GM03348 (cell line): ENCODE results near the gene PSMB11.

Experiments
- DNase-seq: peaks from one replicate; pipeline ENCODE4 v3.0.0; 2012; ENCODE audit warnings: low spot score

The PSMB11 gene

DNA sequence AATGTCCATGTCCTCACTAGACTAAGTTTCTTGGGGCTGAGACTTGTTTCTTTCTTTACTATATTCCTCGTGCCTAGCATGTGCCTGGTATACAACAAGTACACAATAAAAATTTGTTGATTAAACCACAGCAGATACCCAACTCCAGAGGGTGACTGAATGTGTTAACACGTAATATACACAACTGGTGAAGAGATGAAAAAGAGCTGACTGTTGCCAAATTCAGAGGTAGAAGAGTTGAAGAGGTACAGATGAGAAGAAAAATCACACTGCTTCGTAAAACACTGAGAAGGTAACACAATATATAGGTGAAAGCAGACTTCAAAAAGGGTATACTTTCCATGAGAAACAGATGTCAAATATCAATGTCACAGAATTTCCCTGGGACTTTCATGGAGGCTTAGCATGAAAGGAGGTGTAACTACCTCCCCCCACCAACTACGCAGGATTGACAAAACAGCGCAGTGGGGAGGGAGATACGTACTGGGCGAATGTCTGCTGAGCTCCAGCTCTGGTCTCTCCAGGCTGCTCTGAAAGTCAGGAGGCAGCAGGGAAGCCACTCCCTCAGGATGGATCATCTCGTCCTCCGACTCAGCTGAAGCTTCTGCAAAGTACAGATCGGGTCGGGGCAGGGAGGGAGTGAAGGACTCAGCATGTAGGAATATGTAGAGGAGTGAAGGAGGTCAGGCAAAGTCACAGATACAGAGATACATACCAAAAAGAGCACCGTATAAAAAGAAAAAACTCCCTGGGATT, 47.7 kb downstream of the PSMB11 start:
- no peak for DNase-seq

DNA sequence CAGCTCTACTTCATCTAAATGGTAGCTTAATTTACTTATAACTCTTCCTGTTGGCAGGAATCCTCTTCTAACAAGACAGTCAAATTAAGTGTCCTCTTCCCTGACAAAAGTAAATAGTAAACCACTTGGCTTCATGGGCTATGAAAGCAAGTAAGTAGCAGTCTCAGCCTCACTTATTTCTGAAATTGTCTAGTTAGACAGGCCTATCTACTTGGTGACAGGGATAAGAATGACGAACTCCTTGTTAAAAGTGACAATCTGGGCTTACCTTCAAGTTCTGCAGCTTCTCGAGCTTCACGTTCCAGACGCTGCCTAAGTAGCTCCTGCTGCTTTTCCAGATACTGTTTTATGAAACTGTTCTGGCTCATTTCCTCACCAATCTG, 48.2 kb downstream of the PSMB11 start:
- DNase-seq = no peak

DNA sequence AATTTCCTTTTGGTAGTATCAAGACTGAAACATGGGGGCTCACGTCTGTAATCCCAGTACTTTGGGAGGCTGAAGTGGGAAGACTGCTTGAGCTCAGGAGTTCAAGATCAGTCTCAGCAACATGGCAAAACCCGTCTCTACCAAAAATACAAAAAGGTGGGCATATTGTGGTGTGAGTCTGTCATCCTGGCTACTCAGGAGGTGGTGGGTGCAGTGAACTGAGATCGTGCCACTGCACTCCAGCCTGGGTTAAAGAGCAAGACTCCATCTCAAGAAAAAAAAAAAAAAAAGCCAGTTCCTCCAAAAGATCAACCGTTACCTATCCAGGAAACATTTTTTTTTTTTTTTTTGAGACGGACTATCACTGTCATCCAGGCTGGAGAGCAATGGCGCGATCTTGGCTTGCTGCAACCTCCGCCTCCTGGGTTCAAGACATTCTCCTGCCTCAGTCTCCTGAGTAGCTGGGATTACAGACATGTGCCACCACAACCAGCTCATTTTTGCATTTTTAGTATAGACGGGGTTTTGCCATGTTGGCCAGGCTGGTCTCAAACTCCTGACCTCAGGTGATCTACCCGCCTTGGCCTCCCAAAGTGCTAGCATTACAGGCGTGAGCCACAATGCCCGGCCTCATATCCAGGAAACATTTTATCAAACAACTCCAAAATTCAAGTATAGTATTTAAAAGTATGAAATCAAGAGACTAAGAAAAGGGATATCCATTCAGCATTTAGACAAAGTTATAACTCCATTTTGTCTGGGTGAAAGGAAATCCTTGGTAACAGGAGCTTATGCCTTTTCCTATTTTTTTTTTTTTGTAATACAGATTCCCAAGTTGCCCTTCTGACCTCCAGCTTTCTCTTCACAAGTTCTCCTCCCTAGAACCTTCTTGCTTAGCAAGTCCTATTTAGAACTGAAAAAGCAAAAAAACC, 49.5 kb downstream of the PSMB11 start:
- no peak for DNase-seq

DNA sequence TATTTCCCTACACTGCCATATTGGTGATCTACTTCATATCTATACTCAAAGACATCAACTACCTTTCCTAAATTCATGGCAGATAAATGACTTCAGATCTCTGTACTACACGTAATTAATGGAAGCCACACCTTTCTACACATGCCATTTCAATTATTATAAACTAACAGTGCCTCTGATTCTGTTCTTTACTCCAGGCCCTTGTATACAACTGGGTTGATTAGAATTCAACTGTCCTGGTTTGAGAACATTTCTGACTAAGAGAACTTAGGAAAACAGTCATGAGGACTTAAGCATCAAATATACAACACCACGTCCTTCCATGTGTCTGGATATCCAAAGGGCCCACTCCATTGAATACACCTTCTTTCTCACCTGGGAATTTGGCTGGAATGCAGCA, 51.1 kb downstream of the PSMB11 start:
- DNase-seq = no peak

DNA sequence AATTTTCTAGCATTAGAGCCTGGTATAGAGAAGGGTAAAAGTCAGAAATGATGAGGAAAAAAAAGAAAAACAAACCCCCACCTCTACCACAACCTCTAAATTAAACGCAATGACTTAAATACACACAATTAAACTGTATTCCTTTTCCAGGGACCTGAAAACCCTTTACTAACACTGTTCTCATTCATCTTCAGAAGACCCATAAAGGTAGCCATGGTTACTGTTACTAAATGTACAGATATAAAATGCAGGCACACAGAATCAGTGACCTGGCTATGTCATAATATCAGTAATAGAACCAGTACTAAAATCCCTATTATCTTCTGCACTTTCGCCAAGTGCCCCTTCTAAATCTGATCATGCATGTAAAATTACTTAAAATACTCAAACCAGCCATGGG, 51.5 kb downstream of the PSMB11 start:
- no peak for DNase-seq
